ENCODE data around the gene NAALADL2.

The NAALADL2 gene

DNA sequence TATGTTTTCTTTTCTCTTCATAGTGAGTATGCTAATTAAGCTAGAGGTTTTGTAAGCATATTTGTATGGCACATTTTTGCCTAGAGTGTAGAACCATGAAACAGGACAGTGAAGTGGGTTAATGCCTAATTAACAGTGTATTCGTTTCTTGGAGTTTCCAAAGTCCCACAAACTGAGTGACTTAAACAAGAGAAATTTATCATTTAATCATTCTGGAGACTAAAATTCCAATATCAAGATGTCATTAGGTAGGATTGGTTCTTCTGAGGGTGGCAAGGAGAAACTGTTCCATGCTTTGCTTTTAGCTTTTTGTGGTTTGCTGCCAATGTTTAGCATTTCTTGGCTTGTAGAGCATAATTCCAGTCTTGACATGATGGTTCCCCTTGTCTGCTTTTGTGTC, 734.2 kb downstream of the NAALADL2 start:
- H3K9me3 Mint-ChIP-seq: peaks cover 18% of the 10 kb centered on the region
- no peak overlapping the region for H3K4me3 Mint-ChIP-seq
- H3K36me3 Mint-ChIP-seq (ENCODE audit: low read depth): peaks cover 8% of the 10 kb centered on the region

DNA sequence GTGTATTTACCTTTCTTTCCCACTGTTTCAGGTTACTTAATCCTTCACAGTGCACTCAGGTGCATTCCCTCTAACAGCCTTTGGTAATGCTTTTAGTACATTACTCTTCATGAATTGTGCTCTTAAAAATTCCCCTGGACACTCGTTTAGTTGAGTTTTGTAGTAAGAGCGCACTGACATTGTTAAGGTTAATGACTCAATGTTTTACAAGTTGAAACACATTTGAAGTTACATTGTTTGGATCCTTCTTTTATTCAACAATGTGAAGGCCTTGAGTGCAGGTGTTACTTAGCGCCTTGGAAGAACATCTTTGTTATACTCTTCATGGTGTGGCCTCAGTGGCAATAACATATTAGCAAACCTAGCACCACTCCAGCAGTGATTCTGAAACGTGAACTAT, 739.6 kb downstream of the NAALADL2 start:
- Mint-ChIP-seq H3K9me3 (peaks cover 15% of the 10 kb centered on the region), H3K36me3 (ENCODE audit: low read depth) (peaks cover 8% of the 10 kb centered on the region), H3K4me3 (no peak overlapping the region), H3K27ac (no peak overlapping the region), H3K4me1 (peaks cover 11% of the 10 kb centered on the region), H3K27me3 (ENCODE audit: low read depth) (no peaks in the 10 kb centered on the region)
- TF ChIP-seq, protein P1, sequence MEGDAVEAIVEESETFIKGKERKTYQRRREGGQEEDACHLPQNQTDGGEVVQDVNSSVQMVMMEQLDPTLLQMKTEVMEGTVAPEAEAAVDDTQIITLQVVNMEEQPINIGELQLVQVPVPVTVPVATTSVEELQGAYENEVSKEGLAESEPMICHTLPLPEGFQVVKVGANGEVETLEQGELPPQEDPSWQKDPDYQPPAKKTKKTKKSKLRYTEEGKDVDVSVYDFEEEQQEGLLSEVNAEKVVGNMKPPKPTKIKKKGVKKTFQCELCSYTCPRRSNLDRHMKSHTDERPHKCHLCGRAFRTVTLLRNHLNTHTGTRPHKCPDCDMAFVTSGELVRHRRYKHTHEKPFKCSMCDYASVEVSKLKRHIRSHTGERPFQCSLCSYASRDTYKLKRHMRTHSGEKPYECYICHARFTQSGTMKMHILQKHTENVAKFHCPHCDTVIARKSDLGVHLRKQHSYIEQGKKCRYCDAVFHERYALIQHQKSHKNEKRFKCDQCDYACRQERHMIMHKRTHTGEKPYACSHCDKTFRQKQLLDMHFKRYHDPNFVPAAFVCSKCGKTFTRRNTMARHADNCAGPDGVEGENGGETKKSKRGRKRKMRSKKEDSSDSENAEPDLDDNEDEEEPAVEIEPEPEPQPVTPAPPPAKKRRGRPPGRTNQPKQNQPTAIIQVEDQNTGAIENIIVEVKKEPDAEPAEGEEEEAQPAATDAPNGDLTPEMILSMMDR (IDR thresholded peaks at IDR 0.05; ENCODE audit: unreplicated experiment in 3 of 3): no peak

More for the DNA sequence above, 734.2 kb downstream of the NAALADL2 start:
- Mint-ChIP-seq H3K4me1 (no peaks in the 10 kb centered on the region), H3K27ac (no peak overlapping the region), H3K27me3 (ENCODE audit: low read depth) (no peaks in the 10 kb centered on the region)
- TF ChIP-seq, protein P1 (IDR thresholded peaks at IDR 0.05; ENCODE audit: unreplicated experiment in 3 of 3): no peak

DNA sequence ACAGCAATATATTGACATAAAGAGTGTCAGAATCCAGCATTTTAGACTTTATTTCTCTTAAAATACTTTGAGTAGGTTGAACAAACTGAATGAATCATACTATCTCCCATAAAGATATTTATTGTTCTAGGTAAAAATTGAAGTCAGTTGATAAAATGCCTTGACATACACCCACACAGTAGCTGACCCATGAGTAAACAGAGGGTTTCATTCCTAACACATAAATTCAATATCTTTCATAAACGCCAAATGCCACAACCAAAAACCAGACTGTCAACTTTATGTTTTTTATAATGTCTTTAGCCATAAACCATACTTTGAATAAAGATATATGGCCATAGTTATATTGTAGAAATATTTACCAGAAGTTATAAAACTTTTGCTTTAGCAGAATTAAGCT, 742.4 kb downstream of the NAALADL2 start:
- Mint-ChIP-seq H3K36me3 (ENCODE audit: low read depth) (no peaks in the 10 kb centered on the region), H3K27ac (no peak overlapping the region), H3K4me3 (no peak overlapping the region), H3K4me1 (peaks cover 14% of the 10 kb centered on the region), H3K9me3 (peaks cover 2% of the 10 kb centered on the region), H3K27me3 (ENCODE audit: low read depth) (no peaks in the 10 kb centered on the region)
- TF ChIP-seq, protein P1 (IDR thresholded peaks at IDR 0.05; ENCODE audit: unreplicated experiment in 3 of 3): no peak

DNA sequence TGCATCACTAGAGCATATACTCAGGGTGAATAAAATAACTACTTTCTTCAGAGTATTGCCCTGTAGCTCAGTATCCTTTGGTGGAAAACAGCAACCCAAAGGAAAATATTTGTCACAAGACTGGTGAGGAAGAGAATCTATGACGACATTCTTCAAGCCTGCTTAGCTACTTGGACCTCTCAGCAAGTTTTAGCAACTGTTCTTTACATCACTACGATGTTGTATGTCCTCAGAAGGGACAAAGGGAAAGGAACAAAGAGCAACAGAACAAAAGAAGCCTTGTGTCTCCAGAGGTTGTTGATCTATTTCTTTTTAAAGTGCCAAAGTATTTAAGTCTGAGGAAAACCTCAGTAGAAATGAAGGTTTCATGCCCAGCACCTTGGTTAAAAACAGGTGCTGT, 746.7 kb downstream of the NAALADL2 start:
- Mint-ChIP-seq H3K4me3 (no peak overlapping the region), H3K27me3 (ENCODE audit: low read depth) (no peaks in the 10 kb centered on the region), H3K36me3 (ENCODE audit: low read depth) (no peaks in the 10 kb centered on the region), H3K9me3 (no peaks in the 10 kb centered on the region), H3K4me1 (peaks cover 23% of the 10 kb centered on the region), H3K27ac (no peak overlapping the region)
- TF ChIP-seq, protein P1 (IDR thresholded peaks at IDR 0.05; ENCODE audit: unreplicated experiment in 3 of 3): no peak

DNA sequence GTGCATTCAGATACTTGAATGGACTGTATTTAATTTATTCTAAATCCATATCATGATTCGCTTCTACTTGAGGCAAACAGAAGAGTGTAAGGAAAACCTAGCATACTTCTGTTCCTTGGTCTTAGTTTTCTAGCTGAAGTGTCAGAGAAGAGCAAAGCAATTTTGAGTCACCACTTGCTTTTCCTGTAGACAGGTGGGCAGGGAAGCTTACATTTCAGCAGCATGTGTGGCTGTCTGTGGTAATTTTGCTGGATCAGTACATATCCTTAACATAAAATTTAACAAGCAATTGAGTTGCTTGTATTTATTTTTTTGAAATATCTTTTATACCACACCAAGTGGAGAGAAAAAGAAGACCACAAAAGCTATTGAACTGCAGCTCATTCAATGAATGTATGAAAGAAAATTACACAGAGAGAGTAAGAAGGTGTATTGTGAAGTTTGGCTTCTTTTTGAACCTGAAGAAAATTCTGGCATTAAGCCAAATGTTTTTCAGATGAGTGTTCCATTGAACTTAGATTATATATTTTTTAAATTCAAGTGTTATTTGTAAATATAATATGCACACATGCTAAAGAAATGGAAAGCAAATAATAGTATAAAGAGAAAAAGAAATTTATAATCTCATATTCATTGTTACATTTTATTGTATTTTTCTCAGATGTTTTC, 747.6 kb downstream of the NAALADL2 start:
- H3K27me3 Mint-ChIP-seq (ENCODE audit: low read depth): no peaks in the 10 kb centered on the region
- no peaks in the 10 kb centered on the region for H3K36me3 Mint-ChIP-seq (ENCODE audit: low read depth)
- no peak overlapping the region for H3K27ac Mint-ChIP-seq
- H3K9me3 Mint-ChIP-seq: no peaks in the 10 kb centered on the region
- peaks cover 23% of the 10 kb centered on the region for H3K4me1 Mint-ChIP-seq
- no peak overlapping the region for H3K4me3 Mint-ChIP-seq
- TF ChIP-seq, protein P1 (IDR thresholded peaks at IDR 0.05; ENCODE audit: unreplicated experiment in 3 of 3): no peak

DNA sequence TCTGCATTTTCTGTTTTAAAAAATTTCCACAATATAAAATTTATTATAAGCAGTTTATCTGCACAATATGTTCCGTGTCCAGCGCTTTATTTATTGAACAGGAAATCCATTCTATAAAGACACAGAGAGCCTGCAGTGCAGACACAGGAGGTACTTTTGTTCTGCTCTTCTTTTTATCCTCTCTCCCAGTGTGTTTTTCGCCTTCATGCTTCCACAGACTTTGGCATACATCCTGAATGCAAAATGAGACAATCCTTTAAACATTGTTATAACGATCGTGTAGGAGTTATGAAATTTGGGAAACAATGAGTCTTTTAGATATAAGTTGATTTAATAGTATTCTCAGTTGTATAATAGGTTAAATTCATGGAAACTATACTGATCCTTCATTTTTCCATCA, 749.2 kb downstream of the NAALADL2 start:
- H3K4me3 Mint-ChIP-seq: no peak overlapping the region
- H3K27me3 Mint-ChIP-seq (ENCODE audit: low read depth): no peaks in the 10 kb centered on the region
- no peaks in the 10 kb centered on the region for H3K36me3 Mint-ChIP-seq (ENCODE audit: low read depth)
- H3K4me1 Mint-ChIP-seq: peaks cover 13% of the 10 kb centered on the region
- no peak overlapping the region for H3K27ac Mint-ChIP-seq
- H3K9me3 Mint-ChIP-seq: no peaks in the 10 kb centered on the region
- TF ChIP-seq, protein P1 (IDR thresholded peaks at IDR 0.05; ENCODE audit: unreplicated experiment in 3 of 3): no peak
